Suprapubic skin (tissue), 4 donors: ENCODE data around the gene RPS19BP1.

Experiments
- CTCF ChIP-seq, 2 donors: fragments of 200-600 bp in 1 of 2; fragments of 450-650 bp in 1 of 2; sonication (generic) in 1 of 2; IDR thresholded peaks; one replicate each; pipeline ENCODE4 v1.5.1; 2016 to 2019; ENCODE audit warnings: antibody characterized with exemption in 2 of 2, mild to moderate bottlenecking in 1 of 2, moderate library complexity in 1 of 2
- POLR2A ChIP-seq, 2 donors: fragments of 450-650 bp; IDR thresholded peaks; one replicate each; pipeline ENCODE4 v1.6.1; 2017; ENCODE audit warnings: antibody characterized with exemption in 2 of 2, mild to moderate bottlenecking in 2 of 2, moderate library complexity in 2 of 2
- POLR2AphosphoS5 ChIP-seq, 3 donors: sonication (generic); formaldehyde crosslinking; IDR thresholded peaks; one replicate each; pipeline ENCODE4 v1.6.1; 2017; ENCODE audit warnings: antibody characterized with exemption in 3 of 3

- no peak for TF ChIP-seq CTCF (IDR thresholded peaks at IDR 0.05)
- no peak for TF ChIP-seq POLR2AphosphoS5 (IDR thresholded peaks at IDR 0.05)
- TF ChIP-seq POLR2A (IDR thresholded peaks at IDR 0.05), result no peak
Observed at GRCh38 chr22:39569066-39569465, 36.5 kb upstream of the RPS19BP1 start.
